ENCODE data around the gene MTERF4.
"Not testable (repeated sequence)": the region's sequence is repeated elsewhere in the genome, so short reads cannot be mapped to it uniquely, and the experiment has no call there.

Gene MTERF4

GRCh38 chr2:241110607-241111439, 8.7 kb upstream of the MTERF4 start:
- no peak for DNase-seq

GRCh38 chr2:241110089-241110606, 8.1 kb upstream of the MTERF4 start:
- no peak for DNase-seq

GRCh38 chr2:241109210-241110088, 7.4 kb upstream of the MTERF4 start:
- no peak for DNase-seq

- no peak for DNase-seq
Measured at GRCh38 chr2:241108271-241109209, 6.5 kb upstream of the MTERF4 start.

GRCh38 chr2:241107031-241107783, 5.1 kb upstream of the MTERF4 start:
- no peak for DNase-seq

- no peak for DNase-seq
Measured at GRCh38 chr2:241105641-241106040, 3.6 kb upstream of the MTERF4 start.

- not testable (repeated sequence) for DNase-seq
Measured at GRCh38 chr2:241104611-241105010, 2.5 kb upstream of the MTERF4 start.

- no peak for DNase-seq
Measured at GRCh38 chr2:241103176-241103595, 1.1 kb upstream of the MTERF4 start.

GRCh38 chr2:241099246-241099645, 2.8 kb downstream of the MTERF4 start:
- DNase-seq = no peak

- DNase-seq = no peak
Measured at GRCh38 chr2:241096979-241097378, 5.1 kb downstream of the MTERF4 start.

GRCh38 chr2:241095594-241096290, 6.3 kb downstream of the MTERF4 start:
- DNase-seq = no peak

GRCh38 chr2:241094924-241095420, 7.1 kb downstream of the MTERF4 start:
- no peak for DNase-seq

- no peak for DNase-seq
Measured at GRCh38 chr2:241094172-241094571, 7.9 kb downstream of the MTERF4 start.

GRCh38 chr2:241093133-241093781, 8.8 kb downstream of the MTERF4 start:
- DNase-seq = peak; percentile 15

GRCh38 chr2:241092677-241093076, 9.4 kb downstream of the MTERF4 start:
- no peak for DNase-seq

GRCh38 chr2:241091734-241092445, 10.2 kb downstream of the MTERF4 start:
- DNase-seq = no peak

GRCh38 chr2:241091201-241091600, 10.9 kb downstream of the MTERF4 start:
- no peak for DNase-seq

GRCh38 chr2:241088791-241089732, 13.0 kb downstream of the MTERF4 start:
- no peak for DNase-seq

Data from NCI-H1092 treated with DMSO at 0.1 percent for 48 hours (cell line).